ENCODE results near the gene MPHOSPH6.

DNA sequence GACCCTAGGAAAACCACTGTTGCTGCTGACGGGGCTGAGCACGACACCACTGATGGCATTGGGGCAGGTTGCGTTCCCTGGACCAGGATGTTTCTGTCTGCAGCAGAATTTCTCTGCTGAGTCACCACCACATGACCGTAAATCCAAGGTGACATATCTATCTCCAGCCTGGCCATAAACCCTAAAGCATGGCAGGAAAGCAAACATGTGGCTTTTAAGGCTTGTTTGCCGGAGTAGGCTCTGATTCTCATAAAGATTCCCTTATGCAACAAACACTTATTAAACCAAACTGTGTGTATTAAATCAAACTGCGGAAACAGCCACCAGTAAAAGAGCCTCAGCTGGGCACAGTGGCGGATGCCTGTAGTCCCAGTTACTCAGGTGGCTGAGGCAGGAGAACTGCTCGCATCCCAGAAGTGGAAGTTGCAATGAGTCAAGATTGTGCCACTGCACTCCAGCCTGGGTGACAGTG, 17.3 kb downstream of the MPHOSPH6 start:
- TF ChIP-seq, protein P1, sequence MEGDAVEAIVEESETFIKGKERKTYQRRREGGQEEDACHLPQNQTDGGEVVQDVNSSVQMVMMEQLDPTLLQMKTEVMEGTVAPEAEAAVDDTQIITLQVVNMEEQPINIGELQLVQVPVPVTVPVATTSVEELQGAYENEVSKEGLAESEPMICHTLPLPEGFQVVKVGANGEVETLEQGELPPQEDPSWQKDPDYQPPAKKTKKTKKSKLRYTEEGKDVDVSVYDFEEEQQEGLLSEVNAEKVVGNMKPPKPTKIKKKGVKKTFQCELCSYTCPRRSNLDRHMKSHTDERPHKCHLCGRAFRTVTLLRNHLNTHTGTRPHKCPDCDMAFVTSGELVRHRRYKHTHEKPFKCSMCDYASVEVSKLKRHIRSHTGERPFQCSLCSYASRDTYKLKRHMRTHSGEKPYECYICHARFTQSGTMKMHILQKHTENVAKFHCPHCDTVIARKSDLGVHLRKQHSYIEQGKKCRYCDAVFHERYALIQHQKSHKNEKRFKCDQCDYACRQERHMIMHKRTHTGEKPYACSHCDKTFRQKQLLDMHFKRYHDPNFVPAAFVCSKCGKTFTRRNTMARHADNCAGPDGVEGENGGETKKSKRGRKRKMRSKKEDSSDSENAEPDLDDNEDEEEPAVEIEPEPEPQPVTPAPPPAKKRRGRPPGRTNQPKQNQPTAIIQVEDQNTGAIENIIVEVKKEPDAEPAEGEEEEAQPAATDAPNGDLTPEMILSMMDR (IDR thresholded peaks at IDR 0.05): no peak
- TF ChIP-seq POLR2AphosphoS5 (IDR thresholded peaks at IDR 0.05) (no peak), POLR2A (IDR thresholded peaks at IDR 0.05) (no peak)
